Suprapubic skin (tissue), 3 donors: ENCODE results near the gene CTAGE1.

Source experiments
- CTCF ChIP-seq, 2 donors: fragments of 200-600 bp in 1 of 2; fragments of 450-650 bp in 1 of 2; sonication (generic) in 1 of 2; IDR thresholded peaks; one replicate each; pipeline ENCODE4 v1.5.1; 2016 to 2019; ENCODE audit warnings: antibody characterized with exemption in 2 of 2, mild to moderate bottlenecking in 1 of 2, moderate library complexity in 1 of 2
- POLR2A ChIP-seq, 2 donors: fragments of 450-650 bp; IDR thresholded peaks; one replicate each; pipeline ENCODE4 v1.6.1; 2017; ENCODE audit warnings: antibody characterized with exemption in 2 of 2, mild to moderate bottlenecking in 2 of 2, moderate library complexity in 2 of 2

- TF ChIP-seq POLR2A (IDR thresholded peaks at IDR 0.05), result no peak
- no peak for TF ChIP-seq CTCF (IDR thresholded peaks at IDR 0.05)
These were observed 5.4 kb downstream of the CTAGE1 start for GRCh38 chr18:22412176-22412911.
